ENCODE data around the gene CCT6A. TPM values are rescaled to one million over a fixed set of nuclear protein-coding genes. Genes with fewer than 3 reads are reported as not detected.
"Not testable (repeated sequence)": the region's sequence is repeated elsewhere in the genome, so short reads cannot be mapped to it uniquely, and the experiment has no call there.

Gene CCT6A
- total RNA-seq, 1 donor from 2014 or later: 109 TPM

GRCh38 chr7:56110611-56111010 is 59.0 kb downstream of the CCT6A start:
- H3K27me3 Mint-ChIP-seq (ENCODE audit: unreplicated experiment): peaks cover 5% of the 10 kb centered on the region
- peaks cover 12% of the 10 kb centered on the region for H3K4me1 Mint-ChIP-seq (ENCODE audit: unreplicated experiment)
- H3K36me3 Mint-ChIP-seq (ENCODE audit: unreplicated experiment): no peaks in the 10 kb centered on the region
- no peak for TF ChIP-seq CTCF (IDR thresholded peaks at IDR 0.05)
- H3K9me3 Mint-ChIP-seq (ENCODE audit: unreplicated experiment): no peaks in the 10 kb centered on the region
- H3K27ac Mint-ChIP-seq (ENCODE audit: unreplicated experiment): no peak overlapping the region
- H3K4me3 Mint-ChIP-seq (ENCODE audit: unreplicated experiment): no peak overlapping the region
- DNase-seq (ENCODE audit: extremely low spot score, unreplicated experiment): no peak

- DNase-seq (ENCODE audit: extremely low spot score, unreplicated experiment); H3K27ac Mint-ChIP-seq (ENCODE audit: unreplicated experiment); H3K27me3 Mint-ChIP-seq (ENCODE audit: unreplicated experiment); H3K4me1 Mint-ChIP-seq (ENCODE audit: unreplicated experiment); H3K9me3 Mint-ChIP-seq (ENCODE audit: unreplicated experiment); H3K4me3 Mint-ChIP-seq (ENCODE audit: unreplicated experiment); H3K36me3 Mint-ChIP-seq (ENCODE audit: unreplicated experiment): not testable (repeated sequence)
Observed at GRCh38 chr7:56112244-56112643, 60.7 kb downstream of the CCT6A start.

Other genes with a start within 250 kb of the CCT6A start
- gene SEPTIN14, start 189.0 kb upstream of the CCT6A start, total RNA-seq: not detected in 2 replicates
- gene ZNF713, start 164.3 kb upstream of the CCT6A start, total RNA-seq: 4.3 and 4.7 TPM in 2 replicates
- 13.6 and 14.0 TPM in 2 replicates for gene MRPS17, start 99.9 kb upstream of the CCT6A start, total RNA-seq
- gene NIPSNAP2, start 87.2 kb upstream of the CCT6A start, total RNA-seq: 52.8 and 52.9 TPM in 2 replicates
- 31.0 and 33.6 TPM in 2 replicates for gene PSPH, start 321 bp upstream of the CCT6A start, total RNA-seq
- gene SUMF2, start 12.5 kb downstream of the CCT6A start, total RNA-seq: 202 and 208 TPM in 2 replicates
- 0.99 and 1.1 TPM in 2 replicates for gene PHKG1, start 41.2 kb downstream of the CCT6A start, total RNA-seq
- 228 and 237 TPM in 2 replicates for gene CHCHD2, start 54.7 kb downstream of the CCT6A start, total RNA-seq
- not detected in 2 replicates for gene NUPR2, start 64.7 kb downstream of the CCT6A start, total RNA-seq

Data from osteocyte (in vitro differentiated cells).